Activated T-cell treated with anti-CD3 and anti-CD28 coated beads, Interleukin-2, amount 50 U/mL, for 48 hours (primary cell): Measurements from ENCODE around the gene CALCA.
"Not testable (repeated sequence)": the region's sequence is repeated elsewhere in the genome, so short reads cannot be mapped to it uniquely, and the experiment has no call there.

Experiments used
- DNase-seq, 2 experiments: peaks; one replicate each; pipeline ENCODE4 v3.0.0-alpha.2; 2020

CALCA gene, protein sequence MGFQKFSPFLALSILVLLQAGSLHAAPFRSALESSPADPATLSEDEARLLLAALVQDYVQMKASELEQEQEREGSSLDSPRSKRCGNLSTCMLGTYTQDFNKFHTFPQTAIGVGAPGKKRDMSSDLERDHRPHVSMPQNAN

DNA sequence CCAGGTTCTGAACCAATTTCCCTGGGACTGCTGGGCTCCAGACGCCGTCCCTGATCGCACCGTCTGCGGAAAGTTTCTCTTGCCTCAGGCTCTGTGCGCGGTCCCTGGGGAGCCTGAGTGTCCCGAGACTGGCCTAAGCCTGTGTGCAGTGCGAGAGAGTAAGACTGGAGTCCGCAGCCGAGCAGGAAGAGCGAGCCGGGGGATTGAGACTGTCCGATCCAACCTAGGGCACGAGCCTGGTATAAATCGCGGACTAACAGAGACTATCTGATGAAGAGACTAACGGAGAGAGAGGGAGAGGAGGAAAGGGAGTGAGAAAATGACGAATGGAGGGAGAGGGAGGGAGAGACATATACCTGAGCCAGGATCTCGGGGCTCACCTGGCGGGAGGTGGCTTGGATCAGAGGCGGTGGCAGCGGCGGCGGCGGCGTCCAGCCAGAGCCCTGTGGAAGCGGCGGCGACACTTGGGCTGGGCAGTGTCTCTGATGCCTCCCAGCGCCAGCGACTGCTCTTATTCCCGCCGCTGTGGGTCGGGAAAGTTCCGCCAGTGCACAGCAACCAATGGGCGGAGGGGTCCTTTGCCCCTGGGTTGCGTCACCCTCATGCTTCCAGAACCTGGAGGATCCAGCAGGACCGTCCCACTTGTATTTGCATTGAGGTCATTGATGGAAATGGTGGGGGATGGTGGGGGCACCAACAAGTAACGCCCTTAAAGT is at the start of gene CALCA:
CALCA (minus strand) TSS at position 487 of the 716 bp plus-strand sequence. CDS start 1,159 bp downstream, outside the sequence.
- DNase-seq, result no peak

DNA sequence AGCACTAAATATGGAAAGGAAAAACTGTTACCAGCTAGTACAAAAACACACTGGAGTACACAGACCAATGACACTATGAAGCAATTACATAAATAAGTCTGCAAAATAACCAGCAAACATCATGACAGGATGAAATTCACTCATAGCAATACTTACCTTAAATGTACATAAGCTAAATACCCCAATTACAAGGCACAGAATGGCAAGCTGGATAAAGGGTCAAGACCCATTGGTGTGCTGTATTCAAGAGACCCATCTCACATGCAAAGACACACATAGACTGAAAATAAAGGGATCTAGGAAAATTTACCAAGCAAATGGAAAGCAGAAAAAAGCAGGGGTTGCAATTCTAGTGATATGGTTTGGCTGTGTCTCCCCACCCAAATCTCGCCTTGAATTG is 44.0 kb upstream of the CALCA start:
- no peak for DNase-seq

DNA sequence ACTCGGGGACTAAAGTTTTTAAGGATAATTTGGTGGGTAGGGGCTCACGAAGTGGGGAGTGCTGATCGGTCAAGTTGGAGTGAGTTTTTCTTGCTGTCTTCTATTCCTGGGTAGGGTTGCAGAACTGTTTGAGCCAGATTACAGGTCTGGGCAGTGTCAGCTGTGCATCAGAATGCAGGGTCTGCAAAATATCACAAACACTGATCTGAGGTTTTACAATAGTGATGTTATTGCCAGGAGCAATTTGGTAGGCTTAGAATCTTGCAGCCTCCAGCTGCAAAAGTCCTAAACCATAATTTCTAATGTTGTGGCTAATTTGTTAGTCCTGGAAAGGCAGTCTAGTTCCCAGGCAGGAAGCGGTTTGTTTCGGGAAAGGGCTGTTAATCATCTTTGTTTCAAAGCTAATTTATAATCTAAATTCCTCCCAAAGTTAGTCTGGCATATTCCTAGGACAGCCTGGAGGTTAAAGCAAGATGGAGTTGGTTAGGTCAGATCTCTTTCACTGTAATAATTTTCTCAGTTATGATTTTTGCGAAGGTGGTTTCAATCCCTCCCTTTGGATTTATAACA is 39.7 kb upstream of the CALCA start:
- no peak for DNase-seq

DNA sequence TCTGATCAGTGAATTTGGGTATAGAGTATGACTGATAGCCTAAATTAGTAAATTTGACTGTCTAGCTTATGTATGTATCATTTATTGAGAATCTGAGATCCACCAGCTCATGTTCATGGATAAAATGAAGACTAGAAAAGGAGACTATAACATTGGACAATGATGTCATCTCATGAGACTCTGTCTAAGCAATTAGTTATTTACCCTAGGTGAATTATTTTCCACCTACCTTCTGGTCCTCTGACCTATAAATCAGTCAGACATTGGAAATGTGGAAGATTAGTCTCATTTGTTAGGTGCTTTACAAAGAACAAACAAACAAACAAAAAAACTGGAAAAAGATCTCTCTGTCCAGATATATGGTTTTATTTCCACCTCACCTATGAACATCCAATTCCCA is 38.7 kb upstream of the CALCA start:
- DNase-seq, result no peak

DNA sequence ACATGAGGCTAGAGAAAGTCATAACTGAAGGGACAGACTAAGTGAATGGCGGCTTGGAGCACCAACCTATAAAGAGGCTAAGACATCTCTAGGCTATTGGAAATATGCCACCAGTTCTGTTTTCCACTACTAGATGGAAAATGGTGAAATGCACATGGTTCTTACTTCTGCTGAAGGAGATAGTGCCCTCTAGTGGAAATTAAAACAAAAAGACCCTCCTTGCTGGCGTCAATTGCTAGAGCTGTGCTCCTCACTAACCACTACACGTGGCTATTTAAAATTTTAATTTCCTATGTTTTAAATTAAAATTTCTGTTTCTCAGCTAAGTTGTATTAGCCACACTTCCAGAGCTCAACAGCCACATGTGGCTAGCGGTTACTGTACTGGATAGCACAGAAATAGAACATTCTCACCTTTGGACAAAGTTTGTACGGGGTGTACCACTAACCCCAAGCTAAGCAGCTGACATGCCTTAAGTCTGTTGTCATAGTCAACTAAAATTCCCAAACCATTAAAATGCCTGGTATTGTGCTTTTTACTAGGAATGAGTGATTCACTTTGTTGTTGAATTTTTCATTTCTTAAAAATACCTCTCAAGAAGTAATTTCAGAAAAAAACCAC is 34.1 kb upstream of the CALCA start:
- no peak for DNase-seq

DNA sequence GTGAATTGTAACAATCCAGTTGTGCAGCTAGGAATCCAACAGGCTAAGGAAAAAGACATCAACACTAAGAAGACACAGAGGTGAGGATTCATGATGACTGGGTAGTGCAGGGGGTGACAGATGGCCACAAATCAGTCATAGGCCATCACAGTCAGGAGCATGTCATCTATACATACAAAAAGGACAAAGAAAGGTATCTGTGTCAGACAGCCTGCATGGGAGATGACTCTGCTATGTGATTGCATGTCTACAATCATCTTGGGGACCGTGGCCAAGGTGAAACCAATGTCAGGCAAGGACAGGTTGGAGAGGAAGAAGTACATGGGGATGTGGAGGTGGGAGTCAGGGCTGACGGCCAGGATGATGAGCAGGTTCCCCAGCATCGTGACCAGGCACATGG is 16.0 kb upstream of the CALCA start:
- not testable (repeated sequence) for DNase-seq

DNA sequence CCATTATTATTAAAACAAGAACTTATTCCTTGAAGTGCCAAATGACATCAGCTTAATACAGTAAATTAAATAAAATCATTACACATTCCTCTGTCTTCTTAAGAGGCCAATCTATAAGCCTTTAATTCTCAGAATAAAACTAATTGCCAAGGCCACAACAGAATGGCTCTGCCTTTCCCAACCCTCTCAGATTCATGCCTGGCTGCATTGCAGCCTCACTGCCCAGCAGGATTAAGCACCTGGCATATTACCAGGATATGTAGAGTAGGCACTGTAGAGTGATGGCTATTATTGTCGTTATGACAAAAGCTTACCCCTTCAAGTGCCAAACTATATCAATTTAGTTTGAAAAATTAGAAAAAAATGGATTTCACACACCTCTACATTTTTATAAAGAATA is 9.4 kb upstream of the CALCA start:
- no peak for DNase-seq

DNA sequence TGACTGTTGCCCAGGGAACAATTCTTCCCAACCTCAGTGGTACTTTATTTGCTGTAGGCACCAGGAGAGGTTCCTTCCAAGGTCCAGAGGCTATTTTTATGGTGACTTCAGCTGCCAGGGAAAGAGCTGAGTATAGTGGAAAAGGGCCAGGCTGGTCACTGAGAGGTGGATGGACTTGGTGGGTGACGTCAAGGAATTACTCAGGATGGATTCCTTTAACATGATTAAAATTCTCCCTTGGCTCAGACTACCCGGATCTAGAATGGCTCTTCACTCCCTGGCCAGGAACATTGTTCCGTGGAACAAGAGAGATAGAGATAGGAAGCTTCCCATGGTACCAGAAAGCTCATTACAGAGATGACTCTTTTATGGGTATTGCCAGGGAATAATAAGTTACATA is 8.7 kb upstream of the CALCA start:
- DNase-seq, result no peak

DNA sequence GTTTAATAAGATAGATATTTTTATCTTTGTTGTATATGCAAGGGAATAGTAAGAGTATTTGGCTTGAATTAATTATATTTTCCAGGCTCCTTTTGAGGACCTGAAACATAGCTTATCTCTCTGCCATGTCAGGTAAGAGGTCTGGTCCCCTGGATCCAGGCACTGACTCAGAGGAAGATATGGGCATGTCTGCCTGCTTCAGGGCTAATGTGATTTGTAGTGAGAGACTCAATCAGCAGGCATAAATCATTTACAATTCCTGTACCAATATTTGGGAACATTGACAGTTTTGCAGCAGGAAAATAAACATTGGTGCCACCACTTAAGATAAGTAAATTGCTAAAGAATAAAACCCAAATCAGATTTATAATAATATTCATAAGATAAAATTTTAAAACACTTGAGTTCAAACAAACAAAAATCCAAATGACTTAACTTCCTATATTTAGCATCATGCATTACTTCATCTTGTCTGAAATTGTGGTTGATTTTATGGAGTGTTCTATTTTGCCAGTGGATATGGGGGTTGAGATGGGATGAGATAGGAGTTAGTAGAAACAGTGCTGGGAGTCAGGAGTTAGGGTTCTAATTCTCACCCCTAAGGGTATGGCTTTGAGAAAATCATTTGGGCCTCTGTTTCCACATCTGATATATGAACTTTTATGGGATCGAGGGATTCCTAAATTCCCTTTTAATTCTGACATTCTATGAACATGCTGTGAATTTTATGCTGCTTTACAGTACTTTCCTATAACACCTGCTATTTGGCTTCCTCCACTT is 5.1 kb upstream of the CALCA start:
- no peak for DNase-seq

DNA sequence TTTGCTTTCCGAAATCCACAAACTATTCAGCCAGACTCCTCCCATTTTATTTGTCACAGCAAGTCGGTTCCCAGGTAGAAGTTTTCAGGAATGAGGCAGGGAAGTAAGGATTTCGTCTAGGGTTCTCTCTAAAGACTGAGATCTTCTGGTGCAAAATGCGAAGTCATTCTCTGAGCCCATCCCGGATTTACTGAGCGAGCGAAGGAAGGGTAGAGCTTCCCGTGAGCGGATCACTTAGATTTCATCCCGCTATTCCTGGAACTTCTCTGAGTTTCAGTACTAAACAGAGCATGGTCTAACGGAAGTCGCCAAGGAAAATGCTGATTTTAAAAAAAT is 3.1 kb upstream of the CALCA start:
- no peak for DNase-seq

DNA sequence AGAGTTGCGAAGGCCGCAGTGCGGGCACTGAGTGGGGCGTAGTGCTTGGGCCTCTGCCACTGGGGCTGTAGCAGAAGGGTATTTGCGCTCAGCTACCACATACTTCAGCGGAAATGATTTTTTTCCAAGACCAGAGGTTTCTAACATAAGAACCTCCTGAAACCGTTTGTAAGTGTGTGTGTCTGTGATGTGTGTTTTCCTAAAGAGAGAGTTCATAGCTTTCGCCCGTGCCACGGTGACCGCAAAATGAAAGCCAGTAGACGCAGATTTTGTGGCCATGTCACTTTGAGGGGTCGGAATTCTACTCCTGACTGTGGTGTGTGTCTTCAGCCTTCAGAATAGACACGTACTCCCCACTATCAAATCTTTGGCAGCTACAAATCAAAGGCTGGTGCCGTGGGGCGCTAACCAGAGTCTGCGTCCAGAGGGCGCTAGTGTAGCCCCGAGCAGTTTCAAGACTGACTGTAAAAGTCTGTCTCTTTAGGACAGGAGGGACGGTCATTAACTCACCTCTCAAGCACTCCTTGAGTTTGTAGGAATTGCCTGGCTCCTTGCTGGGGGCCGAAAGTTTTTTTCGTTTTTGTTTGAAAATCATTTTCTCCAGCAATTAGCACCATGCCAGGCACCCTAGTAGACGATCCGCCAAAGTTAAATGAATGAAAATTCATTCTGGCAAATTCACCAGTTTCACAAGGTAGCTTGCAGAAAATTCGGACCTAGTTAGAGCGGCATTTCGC is 2.5 kb upstream of the CALCA start:
- peak; percentile 82 to 84 for DNase-seq

DNA sequence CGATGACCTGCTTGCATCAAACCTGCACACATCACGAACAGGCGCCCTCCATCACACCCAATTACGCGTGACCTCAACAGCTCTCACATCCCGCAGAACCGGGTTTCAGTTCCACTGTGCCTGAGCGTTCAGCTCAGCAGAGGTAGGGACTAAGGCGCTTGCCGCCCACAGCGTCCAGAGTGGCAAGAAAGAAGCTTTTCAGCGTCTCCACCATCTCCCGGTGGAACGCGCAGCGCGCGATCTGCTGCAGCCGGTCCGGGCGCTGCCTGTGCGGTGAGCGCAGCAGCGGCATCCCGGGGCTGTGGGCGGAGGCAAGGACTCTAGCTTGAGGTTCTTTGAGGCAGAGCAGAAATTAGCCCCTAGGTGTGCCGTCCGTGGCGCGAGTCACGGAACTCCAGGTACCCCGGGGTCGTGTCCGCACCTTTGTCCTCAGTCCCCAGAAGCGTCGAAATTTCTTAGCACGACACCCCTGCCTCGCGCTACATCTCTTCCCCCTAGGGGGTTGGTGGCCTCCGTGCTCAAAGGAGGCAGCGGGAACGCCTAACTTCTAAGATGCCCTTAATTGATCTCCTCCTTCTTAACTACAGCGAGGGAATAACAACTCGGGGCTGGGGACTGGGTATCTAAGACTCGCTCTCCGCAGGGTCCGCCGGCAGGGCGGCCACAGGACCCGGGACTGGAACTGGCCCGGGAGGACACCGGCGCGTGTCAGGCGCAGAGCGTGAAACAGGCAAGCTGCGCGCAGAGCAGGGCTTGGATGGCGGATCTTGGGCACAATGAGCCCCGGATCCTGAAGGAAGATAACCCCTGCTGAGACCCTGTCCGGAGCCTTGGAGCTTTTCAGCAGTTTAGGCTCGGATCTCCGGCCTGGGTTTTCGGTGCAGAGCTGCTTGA is 1.7 kb upstream of the CALCA start:
- peak; percentile 55 to 65 for DNase-seq

DNA sequence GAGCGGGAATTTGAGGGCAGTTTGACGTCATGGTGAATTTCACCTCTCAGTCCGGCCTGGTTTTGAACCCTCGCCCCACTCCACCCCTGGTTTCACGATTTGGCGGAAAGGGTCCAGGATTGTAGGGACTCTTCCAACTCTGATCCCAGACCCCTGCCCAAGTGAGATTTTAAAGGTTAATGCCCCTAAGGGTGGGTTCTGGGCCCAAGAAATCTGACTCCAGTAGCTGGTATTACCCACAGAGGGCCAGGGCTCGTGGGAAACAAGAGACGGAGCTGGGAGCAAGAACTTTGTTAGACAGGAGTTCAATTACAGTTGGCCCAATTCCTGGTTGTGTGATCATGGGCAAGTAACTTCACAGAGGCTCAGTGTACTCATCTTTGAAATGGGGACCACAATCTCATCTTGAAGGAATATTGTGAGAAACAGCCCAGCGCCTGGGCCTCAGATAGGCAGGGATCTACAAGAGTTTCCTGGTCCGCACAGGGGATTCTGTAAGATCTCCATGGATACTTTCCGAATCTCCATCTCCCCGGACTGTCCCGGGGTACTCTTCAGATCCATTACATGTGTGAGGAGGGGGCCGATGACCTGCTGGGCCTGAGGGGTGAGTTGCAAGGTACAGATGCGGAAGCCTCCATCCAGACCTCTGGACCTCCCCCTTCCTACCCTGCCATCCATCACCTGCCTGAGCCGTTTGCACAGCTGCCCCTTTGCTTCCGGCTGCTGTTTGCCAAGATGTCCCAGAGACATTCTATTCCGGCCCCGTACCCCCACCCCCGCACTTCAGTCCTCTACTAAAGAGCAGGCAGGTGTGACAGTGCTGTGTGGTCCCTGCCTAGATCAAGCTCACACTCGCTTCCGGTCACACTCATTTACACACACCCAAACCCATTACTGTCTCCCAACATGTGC is 687 bp upstream of the CALCA start:
- no peak for DNase-seq

DNA sequence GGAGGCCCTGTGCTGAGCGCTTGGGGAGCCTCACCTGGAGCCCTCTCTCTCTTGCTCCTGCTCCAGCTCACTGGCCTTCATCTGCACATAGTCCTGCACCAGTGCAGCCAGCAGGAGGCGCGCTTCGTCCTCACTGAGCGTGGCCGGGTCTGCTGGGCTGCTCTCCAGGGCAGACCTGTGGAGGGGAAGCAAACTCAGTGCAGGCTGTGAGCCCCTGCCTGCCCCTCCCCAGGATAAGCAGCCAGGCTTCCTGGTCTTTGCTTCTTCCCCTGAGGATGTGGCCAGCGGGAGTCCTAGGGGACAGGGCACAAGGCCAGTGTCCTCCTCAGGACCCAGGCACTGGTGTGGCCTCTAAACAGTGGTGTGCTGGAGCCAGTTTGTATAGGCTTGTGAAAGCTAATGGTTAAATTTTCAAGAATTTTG is 2.2 kb downstream of the CALCA start:
- peak; percentile 82 to 86 for DNase-seq

DNA sequence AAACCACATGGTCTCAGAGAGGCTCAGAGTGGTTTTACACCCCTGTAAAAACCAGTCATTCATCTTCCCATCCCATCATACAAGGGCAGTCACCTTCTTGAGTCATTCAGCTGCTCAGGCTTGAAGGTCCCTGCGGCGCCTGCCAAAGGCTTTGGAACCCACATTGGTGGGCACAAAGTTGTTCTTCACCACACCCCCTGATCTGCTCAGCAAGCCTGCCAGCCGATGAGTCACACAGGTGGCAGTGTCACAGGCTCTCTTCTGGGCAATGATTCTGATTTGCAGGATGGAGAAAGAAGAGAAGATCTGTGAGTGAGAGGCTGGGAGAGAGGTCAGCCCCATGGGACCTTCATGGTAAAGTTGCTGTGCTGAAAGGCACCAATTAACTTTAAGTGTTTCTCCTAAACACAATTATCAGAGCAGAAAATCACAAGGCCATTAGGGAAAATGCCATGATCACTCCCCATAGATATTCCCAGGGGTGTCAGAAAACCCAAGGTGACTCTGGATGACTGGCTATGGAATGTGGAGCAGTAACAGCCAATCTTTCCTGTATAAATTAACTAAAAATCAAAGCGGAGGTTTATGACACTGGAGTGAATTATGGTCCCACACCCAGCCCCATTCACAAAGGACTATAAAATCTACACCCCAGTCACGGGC is 4.4 kb downstream of the CALCA start:
- DNase-seq, result no peak

DNA sequence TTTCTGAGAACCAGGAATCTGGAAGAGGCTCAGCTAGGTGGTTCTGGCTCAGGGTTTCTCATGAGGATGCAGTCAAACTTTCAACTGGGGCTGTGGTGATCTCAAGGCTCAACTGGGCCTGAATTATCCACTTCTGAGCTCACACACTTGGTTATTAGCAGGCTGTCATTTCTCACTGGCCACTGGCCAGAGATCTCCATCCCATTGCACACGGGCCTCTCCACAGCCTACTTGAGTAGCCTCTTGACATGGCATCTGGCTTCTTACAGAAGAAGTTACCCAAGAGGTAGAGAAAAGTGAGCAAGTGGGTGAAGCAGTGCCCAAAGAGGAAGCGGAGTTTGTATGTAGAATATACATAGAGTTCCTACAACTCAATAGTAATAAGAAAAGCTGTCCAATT is 16.0 kb downstream of the CALCA start:
- DNase-seq, result no peak

DNA sequence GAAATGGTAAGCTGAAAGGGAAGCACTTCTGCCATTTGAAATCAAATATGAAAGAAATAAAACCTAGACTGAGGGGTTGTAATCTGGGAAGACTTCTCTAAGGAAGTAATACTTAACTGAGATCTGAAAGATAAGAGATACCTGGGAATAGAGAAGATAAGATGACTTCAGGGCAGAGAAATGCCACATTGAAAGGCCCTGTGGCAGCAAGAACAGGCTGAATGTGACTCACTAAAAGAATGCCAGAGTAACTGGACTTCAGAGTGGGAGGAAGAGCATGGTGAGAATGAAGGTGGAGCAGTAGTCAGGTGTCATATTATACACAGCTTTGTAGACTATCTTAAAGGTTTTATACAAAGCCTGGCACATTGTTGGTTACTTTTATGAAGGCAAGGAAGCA is 17.6 kb downstream of the CALCA start:
- DNase-seq, result no peak

DNA sequence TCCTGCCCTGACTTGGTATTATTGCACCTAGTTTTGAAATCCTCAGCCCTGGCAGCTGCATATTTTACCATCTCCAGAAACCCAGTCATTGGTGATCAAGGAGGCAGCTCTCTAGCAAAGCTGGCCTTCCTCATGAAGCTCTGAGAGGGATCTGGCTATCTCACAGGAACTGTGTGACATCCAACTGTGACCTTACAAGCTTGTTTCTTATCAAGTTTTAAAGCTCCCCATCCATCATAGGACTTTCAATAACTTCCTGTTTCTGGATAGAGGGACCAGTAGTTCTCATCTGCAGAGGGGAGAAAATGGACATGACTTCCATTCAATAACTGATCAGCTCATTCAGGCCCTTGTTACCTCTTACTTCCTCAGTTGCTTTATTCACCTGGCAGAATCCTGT is 18.2 kb downstream of the CALCA start:
- no peak for DNase-seq

DNA sequence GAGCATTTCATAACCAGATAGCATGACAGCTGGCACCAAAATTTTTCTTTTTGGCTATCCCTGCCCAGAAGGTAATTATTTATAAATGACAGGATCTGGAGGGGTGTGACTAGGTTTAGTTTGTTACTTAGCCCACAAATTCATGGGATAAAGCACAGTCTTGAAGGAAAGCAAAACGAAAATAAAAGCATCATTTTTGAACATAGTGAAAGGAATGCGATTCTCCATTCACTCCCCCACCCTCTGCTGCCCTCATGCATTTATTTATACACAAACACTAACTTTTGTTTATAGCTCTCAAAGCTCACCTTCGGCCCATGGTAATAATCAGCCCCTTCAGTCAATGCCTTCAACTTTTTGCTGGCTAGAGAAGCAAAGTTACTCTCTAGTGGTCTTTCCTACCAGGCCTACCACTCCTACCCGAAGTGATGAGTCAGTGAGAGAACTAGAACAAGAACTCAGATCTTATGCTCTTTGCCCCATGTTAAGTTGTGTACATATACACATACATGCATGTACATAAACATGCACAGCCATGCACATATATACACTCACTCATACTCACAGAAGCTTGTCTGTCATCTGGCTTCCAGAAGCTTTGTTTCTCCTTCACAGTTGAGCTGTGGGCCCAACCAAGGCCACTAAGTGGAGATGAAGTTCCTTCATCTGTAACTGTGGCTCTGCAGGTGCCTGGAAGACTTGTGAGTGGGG is 22.6 kb downstream of the CALCA start:
- no peak for DNase-seq
